ENCODE measurements around the gene GABRG3. TPM values are rescaled to one million over a fixed set of nuclear protein-coding genes. Genes with fewer than 3 reads are reported as not detected.
"Not testable (repeated sequence)": the region's sequence is repeated elsewhere in the genome, so short reads cannot be mapped to it uniquely, and the experiment has no call there.

GABRG3 gene
- total RNA-seq, 1 donor from 2014 or later = under 0.01 TPM

DNA sequence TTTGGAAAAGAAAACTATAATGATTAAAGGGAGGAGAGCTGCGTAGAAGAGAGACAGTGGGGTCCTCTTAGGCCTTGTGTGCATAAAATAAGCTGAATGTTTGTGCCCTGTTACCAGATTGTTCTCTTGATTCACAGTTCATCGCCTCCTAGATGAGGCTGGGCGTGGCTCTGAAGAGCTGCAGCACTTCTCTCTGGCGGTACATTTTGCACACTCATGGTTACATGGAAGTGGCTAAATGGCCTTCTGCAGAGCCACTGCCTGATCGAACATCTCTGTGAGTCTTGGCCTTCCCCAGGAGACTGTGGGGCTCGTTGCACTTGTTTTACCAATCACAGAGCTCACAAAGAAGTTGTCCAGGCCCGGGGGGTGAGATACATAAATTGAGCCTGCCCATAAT is 208.8 kb downstream of the GABRG3 start:
- Histone ChIP-seq H3K27ac (ENCODE audit: low read depth, low read length) (no peak overlapping the region), H3K4me3 (ENCODE audit: low read length in 3 of 3) (no peak overlapping the region), H3K36me3 (ENCODE audit: control insufficient read depth in 3 of 3, insufficient read depth in 3 of 3, low read length in 3 of 3) (no peaks in the 10 kb centered on the region), H3K27me3 (ENCODE audit: control insufficient read depth in 3 of 3, insufficient read depth in 3 of 3, low read length in 3 of 3) (no peaks in the 10 kb centered on the region), H3K9ac (ENCODE audit: low read depth in 1 of 3, low read length in 3 of 3) (no peak overlapping the region), H3K9me3 (ENCODE audit: control insufficient read depth in 3 of 3, low read length in 3 of 3) (peaks cover 0 to 5% (median 4%) of the 10 kb centered on the region in 3 donors), H3K4me1 (ENCODE audit: control insufficient read depth in 3 of 3, insufficient read depth in 3 of 3, low read length in 3 of 3) (no peaks in the 10 kb centered on the region)

GRCh38 chr15:27182561-27183110 is 211.7 kb downstream of the GABRG3 start:
- no peak overlapping the region for H3K4me3 ChIP-seq (ENCODE audit: low read length in 3 of 3)
- no peak overlapping the region for H3K9ac ChIP-seq (ENCODE audit: low read depth in 1 of 3, low read length in 3 of 3)
- no peaks in the 10 kb centered on the region for H3K4me1 ChIP-seq (ENCODE audit: control insufficient read depth in 3 of 3, insufficient read depth in 3 of 3, low read length in 3 of 3)
- H3K27ac ChIP-seq (ENCODE audit: low read depth, low read length) = no peak overlapping the region
- peaks cover 0 to 4% (median 0%) of the 10 kb centered on the region in 3 donors for H3K9me3 ChIP-seq (ENCODE audit: control insufficient read depth in 3 of 3, low read length in 3 of 3)
- H3K27me3 ChIP-seq (ENCODE audit: control insufficient read depth in 3 of 3, insufficient read depth in 3 of 3, low read length in 3 of 3) = no peaks in the 10 kb centered on the region
- H3K36me3 ChIP-seq (ENCODE audit: control insufficient read depth in 3 of 3, insufficient read depth in 3 of 3, low read length in 3 of 3) = no peaks in the 10 kb centered on the region

DNA sequence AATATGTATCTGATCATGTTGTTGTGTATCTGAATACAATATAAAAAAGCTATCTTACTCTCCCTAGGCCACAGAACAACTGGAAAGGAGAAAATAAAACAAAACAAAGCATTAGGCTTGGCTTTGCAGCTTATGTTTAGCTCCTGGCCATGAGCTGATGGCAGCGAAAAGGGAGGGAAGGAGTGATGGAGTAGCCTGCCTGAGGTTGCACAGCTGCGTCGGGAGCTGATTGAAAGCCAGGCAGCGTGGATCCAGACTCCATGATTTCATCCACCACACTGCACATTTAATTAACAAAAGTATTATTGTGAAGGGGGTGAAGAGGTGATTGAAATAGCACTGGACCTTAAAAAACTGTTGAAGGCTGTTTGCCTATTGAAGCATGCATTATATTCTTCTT is 212.2 kb downstream of the GABRG3 start:
- Histone ChIP-seq H3K27ac (ENCODE audit: low read depth, low read length) (no peak overlapping the region), H3K36me3 (ENCODE audit: control insufficient read depth in 3 of 3, insufficient read depth in 3 of 3, low read length in 3 of 3) (no peaks in the 10 kb centered on the region), H3K4me3 (ENCODE audit: low read length in 3 of 3) (no peak overlapping the region), H3K4me1 (ENCODE audit: control insufficient read depth in 3 of 3, insufficient read depth in 3 of 3, low read length in 3 of 3) (no peaks in the 10 kb centered on the region), H3K9ac (ENCODE audit: low read depth in 1 of 3, low read length in 3 of 3) (no peak overlapping the region), H3K9me3 (ENCODE audit: control insufficient read depth in 3 of 3, low read length in 3 of 3) (peaks cover 0 to 4% (median 0%) of the 10 kb centered on the region in 3 donors), H3K27me3 (ENCODE audit: control insufficient read depth in 3 of 3, insufficient read depth in 3 of 3, low read length in 3 of 3) (no peaks in the 10 kb centered on the region)

- H3K27me3 ChIP-seq (ENCODE audit: control insufficient read depth in 3 of 3, insufficient read depth in 3 of 3, low read length in 3 of 3); H3K9me3 ChIP-seq (ENCODE audit: control insufficient read depth in 3 of 3, low read length in 3 of 3); H3K9ac ChIP-seq (ENCODE audit: low read depth in 1 of 3, low read length in 3 of 3); H3K4me1 ChIP-seq (ENCODE audit: control insufficient read depth in 3 of 3, insufficient read depth in 3 of 3, low read length in 3 of 3); H3K36me3 ChIP-seq (ENCODE audit: control insufficient read depth in 3 of 3, insufficient read depth in 3 of 3, low read length in 3 of 3); H3K27ac ChIP-seq (ENCODE audit: low read depth, low read length); H3K4me3 ChIP-seq (ENCODE audit: low read length in 3 of 3): not testable (repeated sequence)
Observed at GRCh38 chr15:27191515-27191914, 220.5 kb downstream of the GABRG3 start.

- no peaks in the 10 kb centered on the region for H3K9me3 ChIP-seq (ENCODE audit: control insufficient read depth in 3 of 3, low read length in 3 of 3)
- no peaks in the 10 kb centered on the region for H3K36me3 ChIP-seq (ENCODE audit: control insufficient read depth in 3 of 3, insufficient read depth in 3 of 3, low read length in 3 of 3)
- H3K4me3 ChIP-seq (ENCODE audit: low read length in 3 of 3) = no peak overlapping the region
- H3K27me3 ChIP-seq (ENCODE audit: control insufficient read depth in 3 of 3, insufficient read depth in 3 of 3, low read length in 3 of 3) = no peaks in the 10 kb centered on the region
- H3K27ac ChIP-seq (ENCODE audit: low read depth, low read length) = no peak overlapping the region
- H3K9ac ChIP-seq (ENCODE audit: low read depth in 1 of 3, low read length in 3 of 3) = no peak overlapping the region
- H3K4me1 ChIP-seq (ENCODE audit: control insufficient read depth in 3 of 3, insufficient read depth in 3 of 3, low read length in 3 of 3) = no peaks in the 10 kb centered on the region
Observed at GRCh38 chr15:27196691-27197090, 225.7 kb downstream of the GABRG3 start.

DNA sequence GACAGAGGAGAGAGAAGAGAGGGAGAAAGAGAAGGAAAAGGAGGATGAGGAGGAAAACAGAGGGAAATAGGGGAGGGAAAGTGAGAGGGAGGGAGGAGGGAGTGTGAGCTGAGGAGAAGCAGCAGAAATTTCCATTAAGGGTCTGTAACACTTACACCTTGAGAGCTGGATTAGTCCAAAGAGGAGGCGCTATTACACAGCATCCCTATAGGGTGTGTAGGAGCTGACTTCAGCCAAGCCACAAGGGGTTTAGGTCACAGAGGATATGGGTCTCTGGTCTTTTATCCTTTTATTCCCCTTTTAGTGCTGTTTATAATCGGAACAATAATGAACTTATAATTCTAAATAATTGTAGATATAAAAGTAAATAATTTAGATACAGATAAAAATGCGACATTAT is 230.4 kb downstream of the GABRG3 start:
- Histone ChIP-seq H3K36me3 (ENCODE audit: control insufficient read depth in 3 of 3, insufficient read depth in 3 of 3, low read length in 3 of 3) (no peaks in the 10 kb centered on the region), H3K9ac (ENCODE audit: low read depth in 1 of 3, low read length in 3 of 3) (no peak overlapping the region), H3K27me3 (ENCODE audit: control insufficient read depth in 3 of 3, insufficient read depth in 3 of 3, low read length in 3 of 3) (no peaks in the 10 kb centered on the region), H3K27ac (ENCODE audit: low read depth, low read length) (no peak overlapping the region), H3K4me1 (ENCODE audit: control insufficient read depth in 3 of 3, insufficient read depth in 3 of 3, low read length in 3 of 3) (no peaks in the 10 kb centered on the region), H3K4me3 (ENCODE audit: low read length in 3 of 3) (no peak overlapping the region), H3K9me3 (ENCODE audit: control insufficient read depth in 3 of 3, low read length in 3 of 3) (peaks cover 0 to 2% (median 0%) of the 10 kb centered on the region in 3 donors)

GRCh38 chr15:27210176-27210575 is 239.2 kb downstream of the GABRG3 start:
- Histone ChIP-seq H3K27me3 (ENCODE audit: control insufficient read depth in 3 of 3, insufficient read depth in 3 of 3, low read length in 3 of 3) (no peaks in the 10 kb centered on the region), H3K9ac (ENCODE audit: low read depth in 1 of 3, low read length in 3 of 3) (no peak overlapping the region), H3K4me1 (ENCODE audit: control insufficient read depth in 3 of 3, insufficient read depth in 3 of 3, low read length in 3 of 3) (no peaks in the 10 kb centered on the region), H3K9me3 (ENCODE audit: control insufficient read depth in 3 of 3, low read length in 3 of 3) (no peaks in the 10 kb centered on the region), H3K4me3 (ENCODE audit: low read length in 3 of 3) (no peak overlapping the region), H3K27ac (ENCODE audit: low read depth, low read length) (no peak overlapping the region), H3K36me3 (ENCODE audit: control insufficient read depth in 3 of 3, insufficient read depth in 3 of 3, low read length in 3 of 3) (no peaks in the 10 kb centered on the region)

GRCh38 chr15:27214032-27214431 is 243.1 kb downstream of the GABRG3 start:
- H3K9ac ChIP-seq (ENCODE audit: low read depth in 1 of 3, low read length in 3 of 3) = no peak overlapping the region
- no peak overlapping the region for H3K27ac ChIP-seq (ENCODE audit: low read depth, low read length)
- H3K9me3 ChIP-seq (ENCODE audit: control insufficient read depth in 3 of 3, low read length in 3 of 3) = no peaks in the 10 kb centered on the region
- H3K36me3 ChIP-seq (ENCODE audit: control insufficient read depth in 3 of 3, insufficient read depth in 3 of 3, low read length in 3 of 3) = no peaks in the 10 kb centered on the region
- no peaks in the 10 kb centered on the region for H3K4me1 ChIP-seq (ENCODE audit: control insufficient read depth in 3 of 3, insufficient read depth in 3 of 3, low read length in 3 of 3)
- no peaks in the 10 kb centered on the region for H3K27me3 ChIP-seq (ENCODE audit: control insufficient read depth in 3 of 3, insufficient read depth in 3 of 3, low read length in 3 of 3)
- no peak overlapping the region for H3K4me3 ChIP-seq (ENCODE audit: low read length in 3 of 3)

DNA sequence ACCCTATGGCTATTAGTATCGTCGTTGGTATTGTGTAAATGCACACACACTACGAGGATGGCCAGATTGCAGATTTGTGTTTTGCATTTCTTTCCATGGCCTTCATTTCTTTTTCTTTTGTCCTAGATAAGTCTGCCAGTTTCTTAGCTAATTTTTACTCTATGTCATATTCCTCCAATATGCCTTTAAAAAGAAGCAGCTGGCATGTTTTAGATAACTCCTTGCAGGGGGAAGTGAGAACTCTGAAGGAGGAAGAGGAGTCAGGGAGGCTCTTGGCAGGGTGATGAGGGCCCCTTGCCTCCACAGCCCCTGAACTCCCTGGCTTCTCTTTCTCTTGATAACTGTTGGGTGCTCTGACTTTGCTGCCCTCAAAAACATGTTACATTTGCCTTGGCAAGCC is 244.0 kb downstream of the GABRG3 start:
- no peaks in the 10 kb centered on the region for H3K4me1 ChIP-seq (ENCODE audit: control insufficient read depth in 3 of 3, insufficient read depth in 3 of 3, low read length in 3 of 3)
- H3K27me3 ChIP-seq (ENCODE audit: control insufficient read depth in 3 of 3, insufficient read depth in 3 of 3, low read length in 3 of 3) = no peaks in the 10 kb centered on the region
- no peaks in the 10 kb centered on the region for H3K9me3 ChIP-seq (ENCODE audit: control insufficient read depth in 3 of 3, low read length in 3 of 3)
- no peaks in the 10 kb centered on the region for H3K36me3 ChIP-seq (ENCODE audit: control insufficient read depth in 3 of 3, insufficient read depth in 3 of 3, low read length in 3 of 3)
- H3K4me3 ChIP-seq (ENCODE audit: low read length in 3 of 3) = no peak overlapping the region
- H3K27ac ChIP-seq (ENCODE audit: low read depth, low read length) = no peak overlapping the region
- no peak overlapping the region for H3K9ac ChIP-seq (ENCODE audit: low read depth in 1 of 3, low read length in 3 of 3)

DNA sequence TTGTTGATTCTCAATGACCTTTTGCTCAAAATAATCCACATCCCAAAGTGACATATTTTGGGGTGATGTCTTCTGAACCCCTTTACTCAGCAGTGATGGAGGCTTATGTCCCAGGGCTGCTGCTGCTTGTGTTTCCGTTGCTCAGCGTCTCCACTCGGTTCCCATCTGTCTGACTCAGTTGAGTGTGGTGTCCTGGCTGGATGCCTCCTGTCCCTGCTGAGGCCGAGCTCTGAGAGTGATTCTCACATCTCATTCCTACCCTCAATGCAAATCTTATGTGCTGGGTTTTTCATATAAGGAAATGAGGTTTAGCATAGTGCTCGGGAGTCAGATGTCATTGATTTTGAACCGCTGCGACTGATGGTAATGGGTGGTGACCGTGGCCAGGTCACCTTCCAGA is 247.4 kb downstream of the GABRG3 start:
- H3K27me3 ChIP-seq (ENCODE audit: control insufficient read depth in 3 of 3, insufficient read depth in 3 of 3, low read length in 3 of 3) = no peaks in the 10 kb centered on the region
- no peak overlapping the region for H3K4me3 ChIP-seq (ENCODE audit: low read length in 3 of 3)
- no peaks in the 10 kb centered on the region for H3K9me3 ChIP-seq (ENCODE audit: control insufficient read depth in 3 of 3, low read length in 3 of 3)
- H3K9ac ChIP-seq (ENCODE audit: low read depth in 1 of 3, low read length in 3 of 3) = no peak overlapping the region
- no peak overlapping the region for H3K27ac ChIP-seq (ENCODE audit: low read depth, low read length)
- no peaks in the 10 kb centered on the region for H3K4me1 ChIP-seq (ENCODE audit: control insufficient read depth in 3 of 3, insufficient read depth in 3 of 3, low read length in 3 of 3)
- no peaks in the 10 kb centered on the region for H3K36me3 ChIP-seq (ENCODE audit: control insufficient read depth in 3 of 3, insufficient read depth in 3 of 3, low read length in 3 of 3)

DNA sequence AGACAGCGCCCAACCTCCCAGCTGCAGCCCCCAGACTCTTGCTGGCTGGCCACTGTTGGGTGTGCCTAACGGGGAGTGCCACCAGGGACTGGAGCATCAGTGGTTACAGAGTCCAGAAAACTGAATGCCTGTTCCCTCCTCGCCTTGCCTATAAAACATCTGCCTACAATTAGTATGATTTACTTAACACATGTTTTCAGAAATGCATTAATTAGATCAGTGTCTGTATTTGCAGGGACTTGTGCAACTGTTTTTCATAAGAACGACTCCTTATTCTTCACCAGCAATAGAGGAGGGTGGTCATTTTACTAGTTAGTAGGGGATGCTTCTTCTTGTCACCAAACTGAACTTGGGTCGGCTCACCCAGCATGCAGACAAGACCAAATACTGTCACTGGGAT is 248.7 kb downstream of the GABRG3 start:
- Histone ChIP-seq H3K4me1 (ENCODE audit: control insufficient read depth in 3 of 3, insufficient read depth in 3 of 3, low read length in 3 of 3) (no peaks in the 10 kb centered on the region), H3K27ac (ENCODE audit: low read depth, low read length) (no peak overlapping the region), H3K9ac (ENCODE audit: low read depth in 1 of 3, low read length in 3 of 3) (no peak overlapping the region), H3K9me3 (ENCODE audit: control insufficient read depth in 3 of 3, low read length in 3 of 3) (no peaks in the 10 kb centered on the region), H3K27me3 (ENCODE audit: control insufficient read depth in 3 of 3, insufficient read depth in 3 of 3, low read length in 3 of 3) (no peaks in the 10 kb centered on the region), H3K36me3 (ENCODE audit: control insufficient read depth in 3 of 3, insufficient read depth in 3 of 3, low read length in 3 of 3) (no peaks in the 10 kb centered on the region), H3K4me3 (ENCODE audit: low read length in 3 of 3) (no peak overlapping the region)

Data from skeletal muscle tissue (tissue), 4 donors.